SK-N-MC (cell line): ENCODE measurements around the gene CCDC134.

ENCODE experiments used
- DNase-seq: peaks from one replicate; pipeline ENCODE4 v3.0.0-alpha.2; 2011; ENCODE audit warnings: low read depth, low spot score
- H3K27ac ChIP-seq: fragments of 200-600 bp; sonication (generic); 2 replicates; pipeline ENCODE4 v1.5.1; 2016; ENCODE audit warnings: mixed run types
- H3K36me3 ChIP-seq: fragments of 200-600 bp; sonication (generic); 2 replicates; pipeline ENCODE4 v1.6.1; 2017; ENCODE audit warnings: antibody characterized with exemption, low read length, mixed read lengths; ENCODE audit not compliant: insufficient read depth
- H3K4me3 ChIP-seq: fragments of 200-600 bp; sonication (generic); 2 replicates; pipeline ENCODE4 v1.5.1; 2016
- H3K9ac ChIP-seq: fragments of 200-600 bp; sonication (generic); 2 replicates; pipeline ENCODE4 v1.8.0; 2017; ENCODE audit warnings: mixed run types, mixed read lengths; ENCODE audit not compliant: insufficient read length
- H3K9me3 ChIP-seq: fragments of 200-600 bp; sonication (generic); 2 replicates; pipeline ENCODE4 v1.6.1; 2017; ENCODE audit warnings: low read depth, mild to moderate bottlenecking, antibody characterized with exemption, low read length, moderate library complexity, mixed read lengths
- EZH2 ChIP-seq: fragments of 200-600 bp; sonication (generic); IDR thresholded peaks from one replicate; pipeline ENCODE4 v1.6.1; 2017; ENCODE audit warnings: antibody characterized with exemption
- FOXP2 ChIP-seq: optimal IDR thresholded peaks from 2 replicates; pipeline ENCODE3; 2011; ENCODE audit warnings: mild to moderate bottlenecking, moderate library complexity; ENCODE audit not compliant: insufficient read depth; ENCODE audit errors: extremely low read length, control extremely low read depth
- POLR2AphosphoS5 ChIP-seq: IDR thresholded peaks from 2 replicates; pipeline ENCODE4 v1.6.1; 2012; ENCODE audit warnings: mild to moderate bottlenecking, low read depth, low read length, borderline replicate concordance

Gene CCDC134

DNA sequence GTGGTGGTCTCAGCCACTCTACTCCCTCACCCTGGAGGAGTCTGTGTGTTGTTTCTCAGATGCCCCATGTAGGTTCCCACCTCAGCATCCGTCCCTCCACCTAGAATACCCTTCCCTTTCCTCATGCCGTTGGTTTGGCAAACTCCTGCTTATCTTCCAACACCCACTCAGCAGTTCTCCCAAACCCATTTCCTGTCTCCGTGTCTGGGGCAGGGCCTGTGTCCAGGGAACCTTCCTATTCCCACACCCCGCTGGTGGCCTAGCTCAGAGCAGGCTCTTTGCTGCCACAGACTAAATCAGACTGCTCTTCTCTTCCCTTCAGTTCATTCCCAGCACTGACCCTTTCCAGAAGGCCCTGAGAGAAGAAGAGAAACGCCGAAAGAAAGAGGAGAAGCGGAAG lies 24.9 kb downstream of the CCDC134 start:
- no peak overlapping the region for H3K4me3 ChIP-seq
- no peak overlapping the region for H3K27ac ChIP-seq
- no peaks in the 10 kb centered on the region; the same call in 1 of the 2 replicates for H3K36me3 ChIP-seq
- TF ChIP-seq POLR2AphosphoS5 (no peak), EZH2 (no peak), FOXP2 (no peak)
- H3K9me3 ChIP-seq, result no peaks in the 10 kb centered on the region
- DNase-seq, result no peak
- H3K9ac ChIP-seq, result no peak overlapping the region

GRCh38 chr22:41826021-41826420 lies 25.5 kb downstream of the CCDC134 start:
- no peaks in the 10 kb centered on the region; the same call in 1 of the 2 replicates for H3K36me3 ChIP-seq
- no peak overlapping the region for H3K27ac ChIP-seq
- DNase-seq, result no peak
- TF ChIP-seq FOXP2 (no peak), POLR2AphosphoS5 (no peak), EZH2 (no peak)
- no peak overlapping the region for H3K4me3 ChIP-seq
- no peaks in the 10 kb centered on the region for H3K9me3 ChIP-seq
- no peak overlapping the region for H3K9ac ChIP-seq

- DNase-seq, result no peak
- Histone ChIP-seq H3K9me3 (no peaks in the 10 kb centered on the region), H3K9ac (no peak overlapping the region), H3K4me3 (no peak overlapping the region), H3K36me3 (peaks cover 2% of the 10 kb centered on the region), H3K27ac (peak overlapping the region; percentile 56; the same call in 1 of the 2 replicates)
- TF ChIP-seq FOXP2 (no peak), EZH2 (no peak), POLR2AphosphoS5 (no peak)
Measured at GRCh38 chr22:41826430-41827383, 26.2 kb downstream of the CCDC134 start.

DNA sequence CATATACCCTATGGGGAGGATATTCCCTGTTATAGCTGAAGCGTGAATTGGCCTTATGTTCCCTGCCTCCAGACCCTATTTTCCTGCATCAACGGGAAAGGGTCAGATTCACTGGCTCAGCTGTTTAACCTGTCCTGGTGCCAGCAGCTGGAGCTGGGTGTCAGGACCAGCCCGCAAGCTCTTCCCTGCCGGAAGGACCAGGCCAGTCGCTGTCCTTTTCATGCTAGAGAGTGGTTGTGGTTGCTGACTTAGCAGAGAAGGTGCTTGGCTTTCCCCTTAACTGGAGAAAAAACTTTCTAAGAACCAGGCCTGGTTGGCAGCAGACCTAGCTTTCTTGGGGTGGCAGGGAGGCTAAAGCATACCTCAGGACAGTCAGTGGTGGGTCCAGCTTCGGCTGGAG lies 27.2 kb downstream of the CCDC134 start:
- H3K27ac ChIP-seq, result peak overlapping the region; percentile 56

GRCh38 chr22:41828516-41828915 lies 28.0 kb downstream of the CCDC134 start:
- TF ChIP-seq FOXP2, result no peak
- no peak for TF ChIP-seq POLR2AphosphoS5
- no peak for TF ChIP-seq EZH2
- Histone ChIP-seq H3K36me3 (peaks cover 11% of the 10 kb centered on the region), H3K27ac (peak overlapping the region; percentile 56; the same call in 1 of the 2 replicates), H3K4me3 (no peak overlapping the region), H3K9ac (no peak overlapping the region), H3K9me3 (no peaks in the 10 kb centered on the region)
- DNase-seq, result no peak

More for the DNA sequence above, 27.2 kb downstream of the CCDC134 start:
- TF ChIP-seq POLR2AphosphoS5, result no peak
- TF ChIP-seq EZH2, result no peak
- TF ChIP-seq FOXP2, result no peak
- Histone ChIP-seq H3K4me3 (no peak overlapping the region), H3K9ac (no peak overlapping the region), H3K36me3 (peaks cover 11% of the 10 kb centered on the region), H3K9me3 (no peaks in the 10 kb centered on the region)
- no peak for DNase-seq

- H3K27ac ChIP-seq, result peak overlapping the region; percentile 22
- H3K9ac ChIP-seq, result no peak overlapping the region
- no peak for DNase-seq
- H3K36me3 ChIP-seq, result peaks cover 18% of the 10 kb centered on the region
- no peaks in the 10 kb centered on the region for H3K9me3 ChIP-seq
- no peak overlapping the region for H3K4me3 ChIP-seq
- TF ChIP-seq FOXP2 (no peak), POLR2AphosphoS5 (0 out of 2 replicates have a peak, but pooled peaks have one; percentile 16)
Measured at GRCh38 chr22:41830174-41830573, 29.7 kb downstream of the CCDC134 start.

- Histone ChIP-seq H3K9ac (no peak overlapping the region), H3K9me3 (no peaks in the 10 kb centered on the region), H3K27ac (peak overlapping the region; percentile 100), H3K4me3 (no peak overlapping the region), H3K36me3 (peaks cover 28% of the 10 kb centered on the region)
- no peak for DNase-seq
- no peak for TF ChIP-seq EZH2
- no peak for TF ChIP-seq POLR2AphosphoS5
- no peak for TF ChIP-seq FOXP2
Measured at GRCh38 chr22:41831383-41831782, 30.9 kb downstream of the CCDC134 start.

DNA sequence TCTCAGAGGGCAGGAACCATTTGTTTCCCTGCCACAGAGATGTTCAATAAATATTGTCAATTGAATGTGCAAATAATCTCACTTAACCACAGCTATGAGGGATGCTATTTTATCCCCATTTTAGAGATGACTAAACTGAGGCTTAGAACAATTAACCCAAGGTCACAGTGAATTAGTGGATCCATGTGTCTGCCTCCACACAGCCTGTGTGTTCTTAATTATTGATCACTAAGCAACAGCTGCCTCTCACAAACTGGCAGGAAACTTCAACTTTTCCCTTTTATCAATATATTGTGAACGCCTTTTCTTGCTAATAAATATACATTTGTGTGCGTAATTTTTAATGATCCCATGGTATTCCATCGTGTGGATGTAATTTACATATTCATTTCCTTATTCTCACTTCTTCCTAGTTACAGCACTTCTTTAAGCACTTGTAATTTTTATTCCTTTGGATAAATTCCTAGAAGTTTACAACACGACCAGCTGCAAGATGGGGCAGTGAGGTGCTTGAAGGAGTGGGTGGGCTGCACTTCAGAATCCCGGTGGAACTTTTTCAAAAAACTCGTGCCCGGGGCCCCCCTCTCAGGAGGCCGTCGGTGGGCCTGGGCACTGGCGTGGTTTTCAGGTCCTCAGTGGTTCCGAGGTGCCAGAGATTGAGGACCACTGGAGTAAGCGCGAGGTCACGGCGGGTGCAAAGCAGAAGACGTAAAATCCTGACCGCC lies 31.5 kb downstream of the CCDC134 start:
- peak overlapping the region; percentile 93 for H3K9ac ChIP-seq
- H3K9me3 ChIP-seq, result no peaks in the 10 kb centered on the region
- H3K4me3 ChIP-seq, result peak overlapping the region; percentile 91
- H3K36me3 ChIP-seq, result peaks cover 34% of the 10 kb centered on the region
- H3K27ac ChIP-seq, result peak overlapping the region; percentile 100
- no peak for DNase-seq
- TF ChIP-seq POLR2AphosphoS5 (no peak), EZH2 (no peak), FOXP2 (no peak)
